Esophagus squamous epithelium (tissue), 5 donors: ENCODE data around the gene ISYNA1. TPM values are rescaled to one million over a fixed set of nuclear protein-coding genes. Genes with fewer than 3 reads are reported as not detected.

Experiments used
- DNase-seq: peaks from one replicate; lab custom pipeline; 2025; lab: John Stamatoyannopoulos, UW
- H3K27ac ChIP-seq, 4 donors: fragments of 200-600 bp; sonication (generic); one replicate each; pipeline ENCODE4 v1.5.1; 2016 to 2019; ENCODE audit warnings: mild to moderate bottlenecking in 1 of 4
- H3K27me3 ChIP-seq, 4 donors: fragments of 200-600 bp; sonication (generic); 1 replicate in 3 of 4; 2 replicates in 1 of 4; pipeline versions ENCODE4 v1.5.1 to v1.6.0; 2017 to 2021; ENCODE audit warnings: antibody characterized with exemption in 1 of 4
- H3K36me3 ChIP-seq, 3 donors: fragments of 200-600 bp; sonication (generic); one replicate each; pipeline ENCODE4 v1.5.1; 2016 to 2019
- H3K4me1 ChIP-seq, 3 donors: fragments of 200-600 bp; sonication (generic); one replicate each; pipeline ENCODE4 v1.5.1; 2017 to 2019
- H3K4me3 ChIP-seq, 4 donors: fragments of 200-600 bp; sonication (generic); 1 replicate in 3 of 4; 2 replicates in 1 of 4; pipeline ENCODE4 v1.5.1; 2016 to 2019; ENCODE audit warnings: mild to moderate bottlenecking in 2 of 4, moderate library complexity in 1 of 4
- H3K9me3 ChIP-seq, 3 donors: fragments of 200-600 bp; sonication (generic); one replicate each; pipeline ENCODE4 v1.5.1; 2016 to 2019
- CTCF ChIP-seq, 6 experiments: fragments of 450-650 bp in 4 of 6; fragments of 200-600 bp in 2 of 6; sonication (generic) in 2 of 6; IDR thresholded peaks; one replicate each; pipeline ENCODE4 v1.5.1; 2016 to 2019; ENCODE audit warnings: antibody characterized with exemption in 6 of 6, mild to moderate bottlenecking in 4 of 6, moderate library complexity in 4 of 6
- POLR2A ChIP-seq, 4 donors: fragments of 450-650 bp; IDR thresholded peaks; one replicate each; pipeline ENCODE4 v1.6.1; 2017; ENCODE audit warnings: antibody characterized with exemption in 4 of 4, mild to moderate bottlenecking in 4 of 4, moderate library complexity in 3 of 4
- WGBS, 2 donors: methylation state at CpG; one replicate each; pipeline ENCODE4 v1.1.5; 2018; 5-methylcytosine and 5-hydroxymethylcytosine counted together
- intact Hi-C: fragments of 100-400 bp; cut with DNase I; formaldehyde crosslinking; loops from one replicate; pipeline ENCODE4 v1.15.0; 2022
- total RNA-seq, 4 donors: library from RNA; depleted of rRNA; stranded (reverse); fragments of >200 nt; gene quantifications; one replicate each; pipeline ENCODE4 v1.1.0, GENCODE V29; 2016
- donor health status: DM: yes; HTN: yes; CAD: no.

ISYNA1 gene
- total RNA-seq, 4 donors from 2014 or later = 8.1 to 24.4 (median 14.4) TPM

GRCh38 chr19:18477042-18477779 lies 39.3 kb upstream of the ISYNA1 start:
- Histone ChIP-seq H3K36me3 (peaks cover 0 to 9% (median 4%) of the 10 kb centered on the region in 3 donors), H3K4me3 (no peak overlapping the region), H3K4me1 (peaks cover 37 to 85% (median 67%) of the 10 kb centered on the region in 3 donors), H3K9me3 (no peaks in the 10 kb centered on the region), H3K27ac (peak overlapping the region in 2 of 4 donors; percentile 74), H3K27me3 (no peaks in the 10 kb centered on the region)
- no peak for DNase-seq
- TF ChIP-seq POLR2A (IDR thresholded peaks at IDR 0.05) (no peak), CTCF (IDR thresholded peaks at IDR 0.05) (peak in 1 of 6 experiments; percentile 5)
- intact Hi-C loops = loop anchor here (10.0 kb wide), 1 partner anchor 98 kb away; the partner anchor contains the start of gene UBA52
- WGBS, 2 donors = 77 to 78% methylated on average over 18 to 24 of the region's 24 CpGs

- no peaks in the 10 kb centered on the region for H3K9me3 ChIP-seq
- intact Hi-C loops = loop anchor here (10.0 kb wide), 1 partner anchor 98 kb away; the partner anchor contains the start of gene UBA52
- H3K27me3 ChIP-seq = no peaks in the 10 kb centered on the region
- peaks cover 0 to 15% (median 4%) of the 10 kb centered on the region in 3 donors for H3K36me3 ChIP-seq
- no peak overlapping the region for H3K4me3 ChIP-seq
- DNase-seq = no peak
- H3K4me1 ChIP-seq = peaks cover 37 to 85% (median 67%) of the 10 kb centered on the region in 3 donors
- TF ChIP-seq POLR2A (IDR thresholded peaks at IDR 0.05) (no peak), CTCF (IDR thresholded peaks at IDR 0.05) (no peak)
- peak overlapping the region in 2 of 4 donors; percentile 57 to 74 for H3K27ac ChIP-seq
- WGBS, 2 donors = 84 to 86% methylated on average over 11 to 12 of the region's 14 CpGs
Measured at GRCh38 chr19:18476507-18477041, 38.6 kb upstream of the ISYNA1 start.

GRCh38 chr19:18475762-18476331 lies 37.9 kb upstream of the ISYNA1 start:
- 80 to 85% methylated on average over 13 to 16 of the region's 19 CpGs for WGBS, 2 donors
- Histone ChIP-seq H3K27me3 (no peaks in the 10 kb centered on the region), H3K36me3 (peaks cover 0 to 23% (median 4%) of the 10 kb centered on the region in 3 donors), H3K27ac (peak overlapping the region in 2 of 4 donors; percentile 54 to 57), H3K9me3 (no peaks in the 10 kb centered on the region), H3K4me1 (peaks cover 37 to 78% (median 64%) of the 10 kb centered on the region in 3 donors), H3K4me3 (no peak overlapping the region)
- intact Hi-C loops = loop anchor here (10.0 kb wide), 1 partner anchor 99 kb away; the partner anchor contains the start of gene UBA52
- no peak for DNase-seq
- TF ChIP-seq POLR2A (IDR thresholded peaks at IDR 0.05) (no peak), CTCF (IDR thresholded peaks at IDR 0.05) (no peak)

GRCh38 chr19:18475004-18475453 lies 37.1 kb upstream of the ISYNA1 start:
- intact Hi-C loops = loop anchor here (10.0 kb wide), 1 partner anchor 100 kb away; the partner anchor contains the start of gene UBA52
- no peak for DNase-seq
- H3K9me3 ChIP-seq = no peaks in the 10 kb centered on the region
- H3K4me1 ChIP-seq = peaks cover 37 to 78% (median 64%) of the 10 kb centered on the region in 3 donors
- H3K27ac ChIP-seq = peak overlapping the region in 3 of 4 donors; percentile 3 to 79 (median 54)
- H3K36me3 ChIP-seq = peaks cover 0 to 30% (median 4%) of the 10 kb centered on the region in 3 donors
- 57 to 58% methylated on average over 5 of the region's 5 CpGs for WGBS, 2 donors
- TF ChIP-seq CTCF (IDR thresholded peaks at IDR 0.05) (no peak), POLR2A (IDR thresholded peaks at IDR 0.05) (no peak)
- H3K27me3 ChIP-seq = no peaks in the 10 kb centered on the region
- H3K4me3 ChIP-seq = no peak overlapping the region
